Keratinocyte (primary cell): Measurements from ENCODE around the gene MYH9. TPM values are rescaled to one million over a fixed set of nuclear protein-coding genes. Genes with fewer than 3 reads are reported as not detected.

Experiments used
- DNase-seq: peaks from one replicate; pipeline ENCODE4 v3.0.0-alpha.2; 2011; ENCODE audit warnings: low read depth, missing footprints, low spot score
- FAIRE-seq: peaks from 2 replicates; lab custom pipeline; 2011; peaks lifted over from hg19 to GRCh38; lab: Jason Lieb, UNC
- H2AFZ ChIP-seq: 2 replicates; pipeline ENCODE4 v1.6.0; 2012; ENCODE audit warnings: low read length, control low read depth, inconsistent platforms; ENCODE audit not compliant: control insufficient read depth
- H3K27ac ChIP-seq: 2 replicates; pipeline ENCODE4 v1.5.1; 2011; ENCODE audit warnings: low read length; ENCODE audit not compliant: control insufficient read depth, insufficient read depth
- H3K27me3 ChIP-seq: 3 replicates; pipeline ENCODE4 v1.6.0; 2011; ENCODE audit warnings: low read length; ENCODE audit not compliant: control insufficient read depth, insufficient read depth; ENCODE audit errors: extremely low read depth
- H3K36me3 ChIP-seq, 2 experiments: 2 replicates in 1 of 2; 3 replicates in 1 of 2; pipeline ENCODE4 v1.5.1; 2011; ENCODE audit warnings: low read length in 2 of 2, mild to moderate bottlenecking in 1 of 2; ENCODE audit not compliant: control insufficient read depth in 2 of 2, insufficient read depth in 2 of 2; ENCODE audit errors: extremely low read depth in 1 of 2
- H3K4me1 ChIP-seq: 3 replicates; pipeline ENCODE4 v1.5.1; 2011; ENCODE audit warnings: low read length; ENCODE audit not compliant: control insufficient read depth, insufficient read depth; ENCODE audit errors: extremely low read depth
- H3K4me2 ChIP-seq: 3 replicates; pipeline ENCODE4 v1.6.0; 2011; ENCODE audit warnings: low read depth, low read length; ENCODE audit not compliant: control insufficient read depth, insufficient read depth; ENCODE audit errors: extremely low read depth
- H3K4me3 ChIP-seq, 3 experiments: fragments of 200-600 bp in 1 of 3; sonication (generic) in 1 of 3; 2 replicates in 2 of 3; 3 replicates in 1 of 3; pipeline ENCODE4 v1.5.1; 2011 to 2016; ENCODE audit warnings: low read length in 3 of 3, mild to moderate bottlenecking in 3 of 3, control low read depth in 2 of 3, inconsistent platforms in 1 of 3, low read depth in 1 of 3, mixed read lengths in 1 of 3, mixed run types in 1 of 3, moderate library complexity in 1 of 3; ENCODE audit not compliant: control insufficient read depth in 2 of 3, insufficient read depth in 2 of 3; ENCODE audit errors: extremely low read depth in 1 of 3
- H3K79me2 ChIP-seq: 2 replicates; pipeline ENCODE4 v1.6.0; 2012; ENCODE audit warnings: low read length; ENCODE audit not compliant: control insufficient read depth, insufficient read depth
- H3K9ac ChIP-seq: 3 replicates; pipeline ENCODE4 v1.6.0; 2011; ENCODE audit warnings: low read length; ENCODE audit not compliant: control insufficient read depth, insufficient read depth; ENCODE audit errors: extremely low read depth
- H3K9me1 ChIP-seq: 3 replicates; pipeline ENCODE4 v1.6.0; 2011; ENCODE audit warnings: low read length; ENCODE audit not compliant: control insufficient read depth, insufficient read depth; ENCODE audit errors: extremely low read depth
- H3K9me3 ChIP-seq: 2 replicates; pipeline ENCODE4 v1.5.1; 2012; ENCODE audit warnings: low read depth, low read length; ENCODE audit not compliant: control insufficient read depth
- H4K20me1 ChIP-seq: 3 replicates; pipeline ENCODE4 v1.6.0; 2011; ENCODE audit warnings: low read length; ENCODE audit not compliant: control insufficient read depth, insufficient read depth; ENCODE audit errors: extremely low read depth
- EZH2 ChIP-seq: IDR thresholded peaks from one replicate; pipeline ENCODE4 v1.6.1; 2012; ENCODE audit warnings: inconsistent platforms, mild to moderate bottlenecking, low read length, moderate library complexity
- dilution Hi-C: fragments of 300-500 bp; cut with MboI; formaldehyde crosslinking; loops from one replicate; pipeline ENCODE4 v1.7.0; 2020; ENCODE audit warnings: low sequenced_read_pairs; ENCODE audit not compliant: extremely low pct_ligation_motif_present
- polyA plus RNA-seq, 5 experiments: library from polyadenylated mRNA; depleted of rRNA in 3 of 5; stranded (reverse) in 3 of 5; stranded (forward) in 1 of 5; unstranded in 1 of 5; fragments of >200 nt; gene quantifications; 1 replicate in 1 of 5; 2 replicates in 3 of 5; 3 replicates in 1 of 5; pipeline versions ENCODE4 v1.2.1 to v1.2.3, GENCODE V29; 2011 to 2012; ENCODE audit warnings: missing spikeins in 2 of 5, low read depth in 1 of 5, low replicate concordance in 1 of 5
- TF ChIP-seq, protein P1 (sequence below), 3 experiments: IDR thresholded peaks in 1 of 3; conservative IDR thresholded peaks in 1 of 3; optimal IDR thresholded peaks in 1 of 3; 2 replicates in 2 of 3; 3 replicates in 1 of 3; pipeline versions ENCODE3 to v1.5.1; 2011; ENCODE audit warnings: low read length in 3 of 3, mild to moderate bottlenecking in 3 of 3, moderate library complexity in 2 of 3, control low read depth in 1 of 3, inconsistent platforms in 1 of 3; ENCODE audit not compliant: insufficient read depth in 2 of 3; ENCODE audit errors: extremely low read depth in 1 of 3

The MYH9 gene
- polyA plus RNA-seq, 1 donor (not counting 4 experiments of a cell fraction or from before 2014, with no cell fraction given), result 351 TPM

DNA sequence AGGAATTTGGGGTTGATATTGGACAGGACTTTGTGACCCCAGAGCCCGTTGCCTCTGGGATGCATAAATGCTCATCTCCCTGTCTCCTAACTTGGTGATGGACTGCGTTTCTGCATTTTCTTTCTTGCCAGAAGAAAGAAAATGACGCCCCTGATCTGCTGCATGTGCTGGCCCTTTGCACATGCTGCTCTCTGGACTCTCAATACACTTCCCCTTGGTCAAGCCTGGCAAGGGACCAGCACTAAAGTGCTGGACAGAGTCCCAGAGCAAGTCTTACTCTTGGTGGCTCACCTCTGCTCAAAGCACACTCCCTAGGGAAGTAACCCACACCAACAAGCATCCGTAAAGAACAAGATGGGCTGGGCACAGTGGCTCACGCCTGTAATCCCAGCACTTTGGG lies 40.7 kb downstream of the MYH9 start:
- no peak overlapping the region for H3K9ac ChIP-seq
- H2AFZ ChIP-seq, result no peak overlapping the region
- peaks cover 6% of the 10 kb centered on the region for H3K9me1 ChIP-seq
- no peak for DNase-seq
- H3K27me3 ChIP-seq, result no peaks in the 10 kb centered on the region
- H3K4me3 ChIP-seq, result no peak overlapping the region
- H3K9me3 ChIP-seq, result no peaks in the 10 kb centered on the region
- no peak overlapping the region for H3K27ac ChIP-seq
- H3K79me2 ChIP-seq, result peaks cover 96% of the 10 kb centered on the region
- dilution Hi-C loops, result no loop called here
- no peak overlapping the region for H3K4me2 ChIP-seq
- H3K4me1 ChIP-seq, result peaks cover 43% of the 10 kb centered on the region
- no peak for TF ChIP-seq EZH2
- TF ChIP-seq, protein P1, sequence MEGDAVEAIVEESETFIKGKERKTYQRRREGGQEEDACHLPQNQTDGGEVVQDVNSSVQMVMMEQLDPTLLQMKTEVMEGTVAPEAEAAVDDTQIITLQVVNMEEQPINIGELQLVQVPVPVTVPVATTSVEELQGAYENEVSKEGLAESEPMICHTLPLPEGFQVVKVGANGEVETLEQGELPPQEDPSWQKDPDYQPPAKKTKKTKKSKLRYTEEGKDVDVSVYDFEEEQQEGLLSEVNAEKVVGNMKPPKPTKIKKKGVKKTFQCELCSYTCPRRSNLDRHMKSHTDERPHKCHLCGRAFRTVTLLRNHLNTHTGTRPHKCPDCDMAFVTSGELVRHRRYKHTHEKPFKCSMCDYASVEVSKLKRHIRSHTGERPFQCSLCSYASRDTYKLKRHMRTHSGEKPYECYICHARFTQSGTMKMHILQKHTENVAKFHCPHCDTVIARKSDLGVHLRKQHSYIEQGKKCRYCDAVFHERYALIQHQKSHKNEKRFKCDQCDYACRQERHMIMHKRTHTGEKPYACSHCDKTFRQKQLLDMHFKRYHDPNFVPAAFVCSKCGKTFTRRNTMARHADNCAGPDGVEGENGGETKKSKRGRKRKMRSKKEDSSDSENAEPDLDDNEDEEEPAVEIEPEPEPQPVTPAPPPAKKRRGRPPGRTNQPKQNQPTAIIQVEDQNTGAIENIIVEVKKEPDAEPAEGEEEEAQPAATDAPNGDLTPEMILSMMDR (optimal IDR thresholded peaks at IDR 0.05 in 1 of 3, IDR thresholded peaks at IDR 0.05 in 1 of 3, conservative IDR thresholded peaks at IDR 0.05 in 1 of 3; ENCODE audit: extremely low read depth in 1 of 3, insufficient read depth in 2 of 3, low read length in 3 of 3), result no peak
- peaks cover 80% of the 10 kb centered on the region for H4K20me1 ChIP-seq
- no peak for FAIRE-seq
- peaks cover 43 to 62% of the 10 kb centered on the region in 2 experiments for H3K36me3 ChIP-seq

DNA sequence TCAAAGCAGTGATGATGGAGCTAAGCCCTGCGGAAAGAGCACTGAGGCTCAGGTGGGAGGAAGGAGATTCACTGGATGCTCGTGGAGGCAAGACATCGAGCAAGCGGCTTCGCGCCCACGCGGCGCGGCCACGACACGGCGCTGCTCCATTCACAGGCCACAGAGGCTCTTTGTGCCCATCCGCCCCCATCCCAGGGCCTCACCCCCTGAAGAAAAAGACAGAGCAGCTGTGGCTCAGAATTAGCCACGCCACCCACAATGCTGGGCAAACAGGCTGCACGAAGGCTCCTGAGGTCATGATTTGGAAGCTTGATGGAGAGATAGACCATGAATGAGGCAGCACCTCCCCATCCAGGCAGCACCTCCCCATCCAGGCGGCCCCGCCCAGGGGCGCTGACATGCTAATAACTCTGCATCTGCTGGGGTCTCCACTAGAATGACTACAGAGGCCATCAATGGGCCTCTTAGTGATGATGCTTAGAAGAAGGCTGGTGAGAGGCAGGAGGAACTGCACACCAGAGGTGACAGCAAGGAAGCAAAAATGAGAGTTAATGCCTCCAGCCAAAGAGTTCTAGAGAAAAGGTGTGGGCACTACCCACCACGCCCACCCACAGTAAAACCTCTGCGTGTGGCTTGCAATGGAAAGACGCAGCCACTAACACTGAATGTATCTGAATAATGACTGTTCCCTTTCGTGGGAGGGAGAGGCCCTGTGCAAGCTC lies 43.5 kb downstream of the MYH9 start:
- peaks cover 76% of the 10 kb centered on the region for H4K20me1 ChIP-seq
- H3K79me2 ChIP-seq, result peaks cover 96% of the 10 kb centered on the region
- H3K27me3 ChIP-seq, result no peaks in the 10 kb centered on the region
- H3K27ac ChIP-seq, result peak overlapping the region; percentile 33
- no peaks in the 10 kb centered on the region for H3K9me3 ChIP-seq
- DNase-seq (no peak), FAIRE-seq (peak; percentile 76)
- no peak overlapping the region for H3K4me3 ChIP-seq
- H2AFZ ChIP-seq, result no peak overlapping the region
- no peak for TF ChIP-seq EZH2
- TF ChIP-seq, protein P1 (optimal IDR thresholded peaks at IDR 0.05 in 1 of 3, IDR thresholded peaks at IDR 0.05 in 1 of 3, conservative IDR thresholded peaks at IDR 0.05 in 1 of 3; ENCODE audit: extremely low read depth in 1 of 3, insufficient read depth in 2 of 3, low read length in 3 of 3), result no peak
- peaks cover 46% of the 10 kb centered on the region for H3K4me1 ChIP-seq
- dilution Hi-C loops, result no loop called here
- H3K9ac ChIP-seq, result no peak overlapping the region
- H3K9me1 ChIP-seq, result peaks cover 3% of the 10 kb centered on the region
- peak overlapping the region; percentile 19 for H3K4me2 ChIP-seq
- peaks cover 58 to 69% of the 10 kb centered on the region in 2 experiments for H3K36me3 ChIP-seq
